Adrenal gland (tissue), 5 donors: ENCODE results near the gene RNU6-8.

Source experiments
- CTCF ChIP-seq, 6 experiments: fragments of 450-650 bp in 4 of 6; fragments of 200-600 bp in 2 of 6; sonication (generic) in 1 of 6; IDR thresholded peaks; 1 replicate in 5 of 6; 2 replicates in 1 of 6; pipeline versions ENCODE4 v1.5.1 to v1.8.0; 2016 to 2021; ENCODE audit warnings: antibody characterized with exemption in 6 of 6, mild to moderate bottlenecking in 2 of 6, moderate library complexity in 1 of 6
- POLR2A ChIP-seq, 2 donors: fragments of 450-650 bp; IDR thresholded peaks; one replicate each; pipeline ENCODE4 v1.6.1; 2017; ENCODE audit warnings: antibody characterized with exemption in 2 of 2, mild to moderate bottlenecking in 2 of 2, moderate library complexity in 1 of 2
- donor health status: DM: no; HTN: no; CAD: no.

GRCh38 chr14:32167907-32168306, 35.2 kb downstream of the RNU6-8 start:
- no peak for TF ChIP-seq CTCF (IDR thresholded peaks at IDR 0.05)
- TF ChIP-seq POLR2A (IDR thresholded peaks at IDR 0.05) = no peak
